ENCODE results near the gene ARHGEF16.

Gene ARHGEF16

DNA sequence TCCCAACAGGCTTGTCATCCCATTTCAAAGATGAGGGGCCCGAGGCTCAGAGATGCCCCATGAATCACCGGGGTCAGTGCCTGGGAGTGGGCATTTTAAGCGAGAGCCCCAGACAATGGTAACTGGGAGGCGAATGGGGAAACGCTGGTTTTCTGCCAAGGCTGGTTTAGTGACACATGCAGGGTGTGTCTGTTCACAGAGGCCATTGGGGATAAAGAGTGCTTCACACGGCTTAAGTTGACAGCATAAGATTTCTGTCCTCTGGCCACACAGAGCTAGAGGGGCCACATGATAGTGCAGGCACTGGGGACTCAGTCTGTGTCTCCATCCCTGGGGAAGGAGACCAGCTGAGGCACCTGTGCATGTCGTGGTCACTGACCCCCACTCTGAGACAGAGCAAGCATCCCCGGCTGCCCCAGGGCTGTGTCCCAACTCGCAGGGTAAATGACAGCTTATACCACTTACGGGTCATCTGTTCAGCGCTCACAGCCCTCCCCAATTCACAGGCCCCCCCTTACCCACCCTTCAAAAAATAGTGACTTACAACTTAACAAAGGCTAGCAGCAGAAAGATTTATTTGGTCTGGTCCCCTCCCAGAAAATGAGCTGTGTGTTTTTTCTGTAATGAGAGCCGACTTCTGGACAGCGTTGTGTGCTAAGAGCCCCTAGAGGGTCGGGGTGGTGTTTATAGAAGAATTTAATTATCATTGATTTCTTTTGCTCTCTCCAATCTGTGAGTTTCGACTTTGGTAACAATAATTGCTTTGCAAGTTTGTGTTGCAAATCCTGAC lies 34.9 kb upstream of the ARHGEF16 start:
- Histone ChIP-seq H3K79me2 (ENCODE audit: low read length) (no peaks in the 10 kb centered on the region), H3K9me2 (replicated peaks; ENCODE audit: insufficient read depth, low read length) (no peaks in the 10 kb centered on the region), H3K9me3 (replicated peaks; ENCODE audit: insufficient read depth, low read length) (no peaks in the 10 kb centered on the region), H3F3A (ENCODE audit: insufficient read depth, low read length) (no peaks in the 10 kb centered on the region), H3K4me2 (ENCODE audit: low read depth, low read length) (no peak overlapping the region), H3K27me3 (replicated peaks; ENCODE audit: insufficient read depth, low read length) (peaks cover 98% of the 10 kb centered on the region), H3K36me3 (replicated peaks; ENCODE audit: insufficient read depth, low read length) (no peaks in the 10 kb centered on the region), H3K4me3 (ENCODE audit: low read length) (no peak overlapping the region), H3K9ac (ENCODE audit: low read length) (no peak overlapping the region), H3K4me1 (ENCODE audit: low read length) (no peaks in the 10 kb centered on the region), H3K27ac (ENCODE audit: low read length) (no peak overlapping the region), H2AFZ (ENCODE audit: low read length) (no peak overlapping the region), H4K20me1 (ENCODE audit: insufficient read depth, low read length) (no peaks in the 10 kb centered on the region)
- TF ChIP-seq EZH2phosphoT487 (IDR thresholded peaks at IDR 0.05; ENCODE audit: low read length): no peak
- no peak for TF ChIP-seq EZH2 (optimal IDR thresholded peaks at IDR 0.05; ENCODE audit: low read depth, low read length)
- TF ChIP-seq, protein P1, sequence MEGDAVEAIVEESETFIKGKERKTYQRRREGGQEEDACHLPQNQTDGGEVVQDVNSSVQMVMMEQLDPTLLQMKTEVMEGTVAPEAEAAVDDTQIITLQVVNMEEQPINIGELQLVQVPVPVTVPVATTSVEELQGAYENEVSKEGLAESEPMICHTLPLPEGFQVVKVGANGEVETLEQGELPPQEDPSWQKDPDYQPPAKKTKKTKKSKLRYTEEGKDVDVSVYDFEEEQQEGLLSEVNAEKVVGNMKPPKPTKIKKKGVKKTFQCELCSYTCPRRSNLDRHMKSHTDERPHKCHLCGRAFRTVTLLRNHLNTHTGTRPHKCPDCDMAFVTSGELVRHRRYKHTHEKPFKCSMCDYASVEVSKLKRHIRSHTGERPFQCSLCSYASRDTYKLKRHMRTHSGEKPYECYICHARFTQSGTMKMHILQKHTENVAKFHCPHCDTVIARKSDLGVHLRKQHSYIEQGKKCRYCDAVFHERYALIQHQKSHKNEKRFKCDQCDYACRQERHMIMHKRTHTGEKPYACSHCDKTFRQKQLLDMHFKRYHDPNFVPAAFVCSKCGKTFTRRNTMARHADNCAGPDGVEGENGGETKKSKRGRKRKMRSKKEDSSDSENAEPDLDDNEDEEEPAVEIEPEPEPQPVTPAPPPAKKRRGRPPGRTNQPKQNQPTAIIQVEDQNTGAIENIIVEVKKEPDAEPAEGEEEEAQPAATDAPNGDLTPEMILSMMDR (IDR thresholded peaks at IDR 0.05; ENCODE audit: low read length): no peak
- no peak for DNase-seq

GRCh38 chr1:3420218-3420951 lies 34.1 kb upstream of the ARHGEF16 start:
- H3F3A ChIP-seq (ENCODE audit: insufficient read depth, low read length): no peaks in the 10 kb centered on the region
- H2AFZ ChIP-seq (ENCODE audit: low read length): no peak overlapping the region
- H3K36me3 ChIP-seq (replicated peaks; ENCODE audit: insufficient read depth, low read length): no peaks in the 10 kb centered on the region
- TF ChIP-seq EZH2 (optimal IDR thresholded peaks at IDR 0.05; ENCODE audit: low read depth, low read length): no peak
- TF ChIP-seq, protein P1 (IDR thresholded peaks at IDR 0.05; ENCODE audit: low read length): no peak
- no peak for TF ChIP-seq EZH2phosphoT487 (IDR thresholded peaks at IDR 0.05; ENCODE audit: low read length)
- no peaks in the 10 kb centered on the region for H3K4me1 ChIP-seq (ENCODE audit: low read length)
- no peak for DNase-seq
- H3K9ac ChIP-seq (ENCODE audit: low read length): no peak overlapping the region
- H3K4me2 ChIP-seq (ENCODE audit: low read depth, low read length): no peak overlapping the region
- no peaks in the 10 kb centered on the region for H3K79me2 ChIP-seq (ENCODE audit: low read length)
- H3K27ac ChIP-seq (ENCODE audit: low read length): no peak overlapping the region
- H3K27me3 ChIP-seq (replicated peaks; ENCODE audit: insufficient read depth, low read length): peaks cover 95% of the 10 kb centered on the region
- H4K20me1 ChIP-seq (ENCODE audit: insufficient read depth, low read length): no peaks in the 10 kb centered on the region
- no peaks in the 10 kb centered on the region for H3K9me3 ChIP-seq (replicated peaks; ENCODE audit: insufficient read depth, low read length)
- no peak overlapping the region for H3K4me3 ChIP-seq (ENCODE audit: low read length)
- no peaks in the 10 kb centered on the region for H3K9me2 ChIP-seq (replicated peaks; ENCODE audit: insufficient read depth, low read length)

DNA sequence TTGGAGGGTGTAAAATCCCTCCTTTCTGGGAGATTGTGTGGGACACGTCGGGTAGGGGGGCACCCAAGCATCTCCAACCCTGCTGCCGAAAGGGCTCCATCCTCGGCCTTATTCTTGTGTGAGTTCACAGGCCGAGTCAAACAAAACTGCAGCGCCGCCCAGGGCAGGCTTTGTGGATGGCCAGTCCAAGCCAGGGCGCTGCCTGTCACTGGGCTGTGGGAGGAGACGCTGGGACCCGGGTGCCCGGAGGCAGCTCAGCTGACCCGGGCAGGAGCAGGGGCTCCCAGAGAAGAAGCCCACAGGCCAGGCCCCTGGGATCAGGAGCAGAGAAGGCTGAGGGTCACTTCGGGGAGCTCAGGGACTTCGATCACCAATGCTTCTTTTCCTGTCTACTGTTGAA lies 31.8 kb upstream of the ARHGEF16 start:
- DNase-seq: no peak
- no peaks in the 10 kb centered on the region for H3K79me2 ChIP-seq (ENCODE audit: low read length)
- no peaks in the 10 kb centered on the region for H3K9me3 ChIP-seq (replicated peaks; ENCODE audit: insufficient read depth, low read length)
- H3K4me2 ChIP-seq (ENCODE audit: low read depth, low read length): no peak overlapping the region
- H3K9ac ChIP-seq (ENCODE audit: low read length): no peak overlapping the region
- no peak overlapping the region for H3K27ac ChIP-seq (ENCODE audit: low read length)
- H3K9me2 ChIP-seq (replicated peaks; ENCODE audit: insufficient read depth, low read length): no peaks in the 10 kb centered on the region
- H3K36me3 ChIP-seq (replicated peaks; ENCODE audit: insufficient read depth, low read length): no peaks in the 10 kb centered on the region
- H2AFZ ChIP-seq (ENCODE audit: low read length): no peak overlapping the region
- H3K27me3 ChIP-seq (replicated peaks; ENCODE audit: insufficient read depth, low read length): peaks cover 95% of the 10 kb centered on the region
- H4K20me1 ChIP-seq (ENCODE audit: insufficient read depth, low read length): no peaks in the 10 kb centered on the region
- H3K4me1 ChIP-seq (ENCODE audit: low read length): no peaks in the 10 kb centered on the region
- no peak overlapping the region for H3K4me3 ChIP-seq (ENCODE audit: low read length)
- no peaks in the 10 kb centered on the region for H3F3A ChIP-seq (ENCODE audit: insufficient read depth, low read length)
- TF ChIP-seq EZH2 (optimal IDR thresholded peaks at IDR 0.05; ENCODE audit: low read depth, low read length): no peak
- TF ChIP-seq, protein P1 (IDR thresholded peaks at IDR 0.05; ENCODE audit: low read length): no peak
- TF ChIP-seq EZH2phosphoT487 (IDR thresholded peaks at IDR 0.05; ENCODE audit: low read length): no peak
